PC-9 (cell line): ENCODE data around the gene PRRX2. TPM values are rescaled to one million over a fixed set of nuclear protein-coding genes. Genes with fewer than 3 reads are reported as not detected.

ENCODE experiments used
- BruUV-seq: library from RNA; stranded (reverse); fragments of 400-500 nt; replicated peaks from 2 replicates; lab custom pipeline; 2021; lab: Mats Ljungman, UMichigan
- CTCF ChIA-PET: fragments of 300-600 bp; sonication (Branson Sonifier 250); formaldehyde crosslinking; loops from one replicate; lab custom pipeline; 2022; ENCODE audit warnings: antibody characterized with exemption; lab: Charles Lee
- POLR2A ChIA-PET: fragments of 300-600 bp; sonication (Branson Sonifier 250); formaldehyde crosslinking; loops from one replicate; lab custom pipeline; 2022; ENCODE audit warnings: antibody characterized with exemption; ENCODE audit not compliant: unreplicated experiment; lab: Charles Lee
- DNase-seq, 2 experiments: peaks; one replicate each; pipeline versions ENCODE4 v3.0.0 to v3.0.0-alpha.2; 2015 to 2022; ENCODE audit warnings: mixed read lengths in 1 of 2
- H2AFZ ChIP-seq: fragments of 200-600 bp; sonication (generic); 2 replicates; pipeline ENCODE4 v1.8.1; 2017; ENCODE audit warnings: antibody characterized with exemption
- H3F3A ChIP-seq: fragments of 200-600 bp; sonication (generic); 2 replicates; pipeline ENCODE4 v1.8.1; 2017; ENCODE audit warnings: antibody characterized with exemption, mild to moderate bottlenecking, low read depth; ENCODE audit not compliant: insufficient read depth
- H3K27ac ChIP-seq: fragments of 200-600 bp; sonication (generic); 2 replicates; pipeline ENCODE4 v1.6.1; 2016; ENCODE audit warnings: mixed run types
- H3K27me3 ChIP-seq: fragments of 200-600 bp; sonication (generic); 2 replicates; pipeline ENCODE4 v1.6.1; 2016; ENCODE audit warnings: low read depth, mixed run types; ENCODE audit not compliant: insufficient read depth
- H3K36me3 ChIP-seq: fragments of 200-600 bp; sonication (generic); 2 replicates; pipeline ENCODE4 v1.6.1; 2016; ENCODE audit warnings: low read depth, mixed run types
- H3K4me1 ChIP-seq: fragments of 200-600 bp; sonication (generic); replicated peaks from 2 replicates; pipeline ENCODE4 v1.6.1; 2016; ENCODE audit warnings: mixed run types; ENCODE audit not compliant: insufficient read depth
- H3K4me2 ChIP-seq: fragments of 200-600 bp; sonication (generic); 2 replicates; pipeline ENCODE4 v1.6.1; 2017; ENCODE audit warnings: mixed run types
- H3K4me3 ChIP-seq: fragments of 200-600 bp; sonication (generic); 2 replicates; pipeline ENCODE4 v1.6.1; 2016; ENCODE audit warnings: mixed run types
- H3K79me2 ChIP-seq: fragments of 200-600 bp; sonication (generic); 2 replicates; pipeline ENCODE4 v1.6.1; 2017; ENCODE audit warnings: low read depth, mixed run types
- H3K9me2 ChIP-seq: fragments of 200-600 bp; sonication (generic); 2 replicates; pipeline ENCODE4 v1.8.1; 2017; ENCODE audit warnings: mild to moderate bottlenecking; ENCODE audit not compliant: insufficient read depth
- H3K9me3 ChIP-seq: fragments of 200-600 bp; sonication (generic); 2 replicates; pipeline ENCODE4 v1.8.1; 2016; ENCODE audit warnings: low read depth; ENCODE audit not compliant: insufficient read depth
- H4K20me1 ChIP-seq: fragments of 200-600 bp; sonication (generic); 2 replicates; pipeline ENCODE4 v1.8.1; 2017; ENCODE audit not compliant: insufficient read depth
- CTCF ChIP-seq: fragments of 200-600 bp; sonication (generic); conservative IDR thresholded peaks from 2 replicates; pipeline ENCODE4 v1.6.1; 2017; ENCODE audit warnings: mixed run types, antibody characterized with exemption, mild to moderate bottlenecking, moderate library complexity
- EZH2 ChIP-seq: fragments of 200-600 bp; sonication (generic); IDR thresholded peaks from 2 replicates; pipeline ENCODE4 v1.8.0; 2017; ENCODE audit warnings: antibody characterized with exemption, low read depth
- intact Hi-C: fragments of 100-400 bp; cut with micrococcal nuclease; formaldehyde crosslinking; loops from one replicate; pipeline ENCODE4 v1.10.0; 2022; ENCODE audit not compliant: unreplicated experiment
- total RNA-seq: library from RNA; stranded (reverse); gene quantifications from 2 replicates; pipeline ENCODE4 v1.2.3, GENCODE V29; 2021

Gene PRRX2
- total RNA-seq, 1 experiment from 2014 or later, result 0.98 TPM

- Histone ChIP-seq H3K4me1 (no peaks in the 10 kb centered on the region), H3K27ac (no peak overlapping the region), H3K9me3 (no peaks in the 10 kb centered on the region), H2AFZ (no peak overlapping the region), H3K36me3 (no peaks in the 10 kb centered on the region), H3K4me3 (no peak overlapping the region), H3F3A (no peaks in the 10 kb centered on the region), H4K20me1 (no peaks in the 10 kb centered on the region), H3K4me2 (no peak overlapping the region), H3K27me3 (peaks cover 31% of the 10 kb centered on the region; the same call in 1 of the 2 replicates), H3K79me2 (no peaks in the 10 kb centered on the region), H3K9me2 (no peaks in the 10 kb centered on the region)
- BruUV-seq, result no TSS peak
- POLR2A ChIA-PET, result no interaction called here
- intact Hi-C loops, result no loop called here
- no peak for TF ChIP-seq CTCF
- CTCF ChIA-PET, result no interaction called here
- no peak for DNase-seq
Measured at GRCh38 chr9:129672702-129673101, 7.3 kb downstream of the PRRX2 start.

- no peak for DNase-seq
- H3K27me3 ChIP-seq, result peaks cover 31% of the 10 kb centered on the region; the same call in 1 of the 2 replicates
- H3K4me1 ChIP-seq, result no peaks in the 10 kb centered on the region
- BruUV-seq, result no TSS peak
- no peak overlapping the region for H2AFZ ChIP-seq
- H3K27ac ChIP-seq, result no peak overlapping the region
- ChIA-PET POLR2A (no interaction called here), CTCF (no interaction called here)
- no peaks in the 10 kb centered on the region for H3K9me3 ChIP-seq
- H3K79me2 ChIP-seq, result no peaks in the 10 kb centered on the region
- H3K4me3 ChIP-seq, result no peak overlapping the region
- H3K36me3 ChIP-seq, result no peaks in the 10 kb centered on the region
- intact Hi-C loops, result no loop called here
- H3F3A ChIP-seq, result no peaks in the 10 kb centered on the region
- no peaks in the 10 kb centered on the region for H4K20me1 ChIP-seq
- H3K9me2 ChIP-seq, result no peaks in the 10 kb centered on the region
- H3K4me2 ChIP-seq, result no peak overlapping the region
- TF ChIP-seq EZH2 (no peak), CTCF (no peak)
Measured at GRCh38 chr9:129673602-129674001, 8.2 kb downstream of the PRRX2 start.

GRCh38 chr9:129674229-129674628 is 8.8 kb downstream of the PRRX2 start:
- Histone ChIP-seq H3K9me3 (no peaks in the 10 kb centered on the region), H3K4me1 (no peaks in the 10 kb centered on the region), H3K4me2 (no peak overlapping the region), H3K79me2 (no peaks in the 10 kb centered on the region), H3K27me3 (peaks cover 36% of the 10 kb centered on the region; the same call in 1 of the 2 replicates), H3K27ac (no peak overlapping the region), H3K36me3 (no peaks in the 10 kb centered on the region), H2AFZ (no peak overlapping the region), H4K20me1 (no peaks in the 10 kb centered on the region), H3K9me2 (no peaks in the 10 kb centered on the region), H3K4me3 (no peak overlapping the region), H3F3A (no peaks in the 10 kb centered on the region)
- POLR2A ChIA-PET, result interaction anchor here (0.6 kb wide), 1 partner anchor 23 kb away, joined by 3 read pairs; no protein-coding TSS in a partner anchor
- no TSS peak for BruUV-seq
- CTCF ChIA-PET, result no interaction called here
- no peak for DNase-seq
- TF ChIP-seq CTCF, result no peak
- no peak for TF ChIP-seq EZH2
- intact Hi-C loops, result no loop called here
